SJSA1 (cell line): Measurements from ENCODE around the gene SERPINF2. TPM values are rescaled to one million over a fixed set of nuclear protein-coding genes. Genes with fewer than 3 reads are reported as not detected.
"Not testable (repeated sequence)": the region's sequence is repeated elsewhere in the genome, so short reads cannot be mapped to it uniquely, and the experiment has no call there.

Experiments
- DNase-seq, 2 experiments: peaks; one replicate each; pipeline ENCODE4 v3.0.0-alpha.2; 2015 to 2020; ENCODE audit warnings: low spot score in 2 of 2, low read depth in 1 of 2
- H3K27ac ChIP-seq: fragments of 250-450 bp; sonication (Bioruptor Pico); 2 replicates; pipeline ENCODE4 v1.5.1; 2020; ENCODE audit warnings: mild to moderate bottlenecking, moderate library complexity
- H3K27me3 ChIP-seq: fragments of 250-450 bp; sonication (Bioruptor Pico); replicated peaks from 2 replicates; pipeline ENCODE4 v1.5.1; 2020; ENCODE audit warnings: mild to moderate bottlenecking, moderate library complexity
- H3K36me3 ChIP-seq: fragments of 250-450 bp; sonication (Bioruptor Pico); 2 replicates; pipeline ENCODE4 v1.5.1; 2020; ENCODE audit warnings: mild to moderate bottlenecking
- H3K4me1 ChIP-seq: fragments of 250-450 bp; sonication (Bioruptor Pico); replicated peaks from 2 replicates; pipeline ENCODE4 v1.6.1; 2021; ENCODE audit warnings: mild to moderate bottlenecking
- H3K4me3 ChIP-seq: fragments of 250-450 bp; sonication (Bioruptor Pico); 2 replicates; pipeline ENCODE4 v1.5.1; 2020; ENCODE audit warnings: mild to moderate bottlenecking
- H3K9me3 ChIP-seq: fragments of 250-450 bp; sonication (Bioruptor Pico); replicated peaks from 2 replicates; pipeline ENCODE4 v1.5.1; 2020; ENCODE audit warnings: mild to moderate bottlenecking
- total RNA-seq: library from RNA; depleted of rRNA; stranded (reverse); fragments of >200 nt; shearing (Covaris generic); gene quantifications from 2 replicates; pipeline ENCODE4 v1.2.3, GENCODE V29; 2014; rRNA removed

Gene SERPINF2
- total RNA-seq, result not detected in 2 replicates

DNA sequence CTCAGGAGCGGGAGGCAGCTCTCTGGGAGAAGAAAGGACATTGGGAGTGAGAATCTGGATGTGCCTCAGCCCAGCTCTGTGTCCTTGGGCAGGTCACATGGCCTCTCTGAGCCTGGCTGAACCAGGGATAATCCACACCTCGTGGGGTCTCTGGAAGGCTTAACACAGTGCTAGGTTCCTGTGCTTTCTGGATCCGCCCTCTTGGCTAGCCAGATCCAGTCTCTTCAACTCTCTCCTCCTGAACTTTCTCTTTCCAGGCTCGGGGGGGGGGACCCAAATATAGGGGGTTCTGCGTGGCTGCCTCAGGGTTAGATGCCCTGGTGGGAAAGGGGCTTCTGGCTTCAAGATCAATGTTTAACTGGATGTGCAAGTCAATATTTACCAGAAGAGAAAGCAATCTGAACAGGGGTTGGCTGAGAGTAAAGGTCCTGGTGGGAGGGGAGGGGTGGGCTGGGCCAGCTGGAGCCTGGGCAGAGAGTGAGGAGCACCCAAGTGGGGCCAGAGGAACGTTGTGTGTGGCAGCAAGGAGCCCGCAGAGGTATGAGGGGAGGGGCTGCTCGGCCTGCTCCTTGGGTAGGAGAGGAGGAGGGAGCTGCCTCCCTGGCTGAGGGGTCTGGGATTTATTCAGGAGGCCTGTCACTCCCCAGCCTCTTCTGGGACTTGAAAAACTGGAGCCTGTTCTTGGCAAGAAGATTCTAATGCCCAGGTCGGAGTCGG, at the start of gene SERPINF2:
Gene SERPINF2 (plus strand): TSS at position 501 of the 717 bp plus-strand sequence. CDS start 2,125 bp downstream, outside the sequence.
- no peaks in the 10 kb centered on the region for H3K4me1 ChIP-seq
- peak in 1 of 2 experiments; percentile 37 for DNase-seq
- no peaks in the 10 kb centered on the region for H3K36me3 ChIP-seq
- H3K27me3 ChIP-seq, result no peaks in the 10 kb centered on the region
- H3K27ac ChIP-seq, result no peak within 1 kb of the TSS
- H3K9me3 ChIP-seq, result no peaks in the 10 kb centered on the region
- H3K4me3 ChIP-seq, result no peak within 1 kb of the TSS

DNA sequence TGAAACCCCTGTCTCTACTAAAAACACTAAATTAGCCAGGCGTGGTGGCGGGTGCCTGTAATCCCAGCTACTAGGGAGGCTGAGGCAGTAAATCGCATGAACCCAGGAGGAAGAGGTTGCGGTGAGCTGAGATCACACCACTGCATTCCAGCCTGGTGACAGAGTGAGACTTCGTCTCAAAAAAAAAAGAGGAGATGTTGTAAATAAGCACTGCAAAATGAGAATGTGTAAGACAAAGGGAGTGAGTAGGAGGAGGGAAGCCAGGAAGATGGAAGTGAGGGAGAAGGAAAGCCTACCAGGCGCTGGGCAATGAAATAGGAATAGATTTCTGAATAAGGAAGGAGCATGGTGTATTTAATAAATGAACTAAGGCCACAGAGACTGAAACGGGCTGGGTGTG, 49.3 kb upstream of the SERPINF2 start:
- Histone ChIP-seq H3K4me1 (peaks cover 5% of the 10 kb centered on the region), H3K9me3 (no peaks in the 10 kb centered on the region), H3K27ac (no peak overlapping the region), H3K36me3 (no peaks in the 10 kb centered on the region), H3K27me3 (no peaks in the 10 kb centered on the region), H3K4me3 (no peak overlapping the region)
- peak in 1 of 2 experiments; percentile 34 for DNase-seq

DNA sequence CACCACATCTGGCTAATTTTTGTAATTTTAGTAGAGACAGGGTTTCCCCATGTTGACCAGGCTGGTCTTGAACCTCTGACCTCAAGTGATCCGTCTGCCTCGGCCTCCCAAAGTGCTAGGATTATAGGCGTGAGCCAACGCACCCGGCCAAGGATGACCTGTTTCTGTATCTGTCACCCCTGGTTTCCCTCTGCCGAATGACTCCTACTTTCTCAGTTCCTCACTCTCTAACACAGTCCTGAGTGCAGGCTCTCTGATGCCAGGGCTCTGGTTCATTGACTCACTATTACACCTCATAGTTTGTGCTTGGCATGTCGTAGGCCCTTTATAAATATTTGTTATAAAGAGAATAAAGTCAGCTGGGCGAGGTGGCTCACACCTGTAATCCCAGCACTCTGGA, 47.3 kb upstream of the SERPINF2 start:
- H3K4me1 ChIP-seq, result peaks cover 5% of the 10 kb centered on the region
- H3K36me3 ChIP-seq, result no peaks in the 10 kb centered on the region
- no peak for DNase-seq
- H3K9me3 ChIP-seq, result no peaks in the 10 kb centered on the region
- no peak overlapping the region for H3K4me3 ChIP-seq
- no peak overlapping the region for H3K27ac ChIP-seq
- no peaks in the 10 kb centered on the region for H3K27me3 ChIP-seq

DNA sequence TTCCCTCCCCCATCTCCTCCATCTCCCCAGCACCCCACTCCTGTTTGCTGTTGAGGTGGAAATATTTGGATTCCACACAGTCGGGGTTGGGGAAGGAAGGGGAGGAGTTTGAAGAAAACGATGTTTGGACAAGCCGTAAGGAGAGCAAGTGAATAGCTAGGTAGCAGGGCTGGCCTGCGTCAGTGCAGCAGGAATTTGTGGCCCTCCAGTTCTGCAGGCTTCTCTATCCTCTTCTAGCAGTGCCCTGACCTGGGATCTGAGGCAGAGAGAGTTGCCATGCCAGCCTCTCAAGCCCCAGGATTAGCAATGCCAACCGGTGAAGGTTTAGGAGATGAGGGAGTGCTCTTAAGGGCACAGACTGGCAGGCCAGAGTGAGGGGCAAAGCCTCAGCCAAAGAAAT, 45.0 kb upstream of the SERPINF2 start:
- no peaks in the 10 kb centered on the region for H3K27me3 ChIP-seq
- peaks cover 11% of the 10 kb centered on the region for H3K4me1 ChIP-seq
- no peak for DNase-seq
- no peaks in the 10 kb centered on the region for H3K9me3 ChIP-seq
- H3K36me3 ChIP-seq, result no peaks in the 10 kb centered on the region
- H3K27ac ChIP-seq, result no peak overlapping the region
- no peak overlapping the region for H3K4me3 ChIP-seq

DNA sequence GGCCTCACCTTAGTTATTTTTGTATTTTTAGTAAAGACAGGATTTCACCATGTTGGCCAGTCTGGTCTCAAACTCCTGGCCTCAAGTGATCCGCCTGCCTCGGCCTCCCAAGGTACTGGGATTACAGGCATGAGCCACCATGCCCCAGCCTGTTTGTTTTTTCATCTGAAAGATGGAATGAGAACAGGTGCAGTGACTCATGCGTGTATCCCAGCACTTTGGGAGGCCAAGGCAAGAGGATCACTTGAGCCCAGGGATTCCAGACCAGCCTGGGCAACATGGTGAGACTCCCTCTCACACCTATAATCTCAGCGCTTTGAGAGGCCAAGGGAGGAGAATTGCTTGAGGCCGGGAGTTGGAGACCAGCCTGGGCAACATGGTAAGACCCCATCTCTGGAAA, 42.8 kb upstream of the SERPINF2 start:
- H3K36me3 ChIP-seq, H3K4me3 ChIP-seq, H3K27ac ChIP-seq, DNase-seq, H3K27me3 ChIP-seq, H3K9me3 ChIP-seq: not testable (repeated sequence)
- H3K4me1 ChIP-seq, result peaks cover 16% of the 10 kb centered on the region

DNA sequence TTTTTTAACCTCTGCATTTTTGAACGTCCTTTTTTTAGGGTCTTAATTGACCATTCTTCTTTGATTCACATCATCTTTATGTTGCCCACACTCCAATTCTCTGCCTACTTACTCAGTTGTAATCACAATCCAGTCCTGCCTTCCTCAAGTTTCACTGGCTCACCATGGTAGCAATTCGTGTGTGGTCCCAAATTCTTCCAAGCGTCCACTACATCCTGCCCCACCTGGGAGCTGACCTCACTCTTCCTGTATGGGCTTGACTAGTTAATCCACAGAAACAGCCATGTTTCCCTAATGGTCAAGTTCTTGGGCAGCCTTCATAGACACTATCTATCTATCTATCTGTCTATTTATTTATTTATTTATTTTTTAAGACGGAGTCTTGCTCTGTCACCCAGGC, 39.6 kb upstream of the SERPINF2 start:
- Histone ChIP-seq H3K36me3 (peaks cover 4% of the 10 kb centered on the region; the same call in 1 of the 2 replicates), H3K27ac (peak overlapping the region; percentile 49), H3K4me1 (peaks cover 16% of the 10 kb centered on the region), H3K27me3 (no peaks in the 10 kb centered on the region), H3K9me3 (no peaks in the 10 kb centered on the region), H3K4me3 (no peak overlapping the region)
- DNase-seq, result peak; percentile 78 to 90

DNA sequence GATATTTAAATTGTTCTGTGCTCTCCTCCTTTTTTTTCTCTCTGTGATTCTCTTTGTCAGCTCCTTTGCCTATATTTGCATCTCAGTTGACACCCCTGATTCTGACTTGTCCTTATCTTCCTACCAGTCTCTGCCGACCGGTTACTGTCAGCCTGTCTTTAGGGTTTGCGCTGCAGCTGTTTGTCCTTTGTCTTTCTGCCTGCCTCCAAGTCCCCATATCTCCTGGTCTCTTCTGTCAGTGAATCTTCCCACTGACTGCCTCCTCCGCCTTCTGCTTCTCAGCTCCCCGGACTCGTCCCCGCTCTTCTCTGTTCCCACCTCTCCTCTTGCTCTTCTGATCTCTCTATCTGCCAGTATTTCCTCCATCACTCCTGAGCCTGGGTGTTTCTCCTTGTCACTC, 37.7 kb upstream of the SERPINF2 start:
- DNase-seq, result no peak
- H3K4me1 ChIP-seq, result peaks cover 18% of the 10 kb centered on the region
- no peaks in the 10 kb centered on the region for H3K9me3 ChIP-seq
- no peak overlapping the region for H3K4me3 ChIP-seq
- peaks cover 10% of the 10 kb centered on the region for H3K36me3 ChIP-seq
- no peak overlapping the region for H3K27ac ChIP-seq
- no peaks in the 10 kb centered on the region for H3K27me3 ChIP-seq

DNA sequence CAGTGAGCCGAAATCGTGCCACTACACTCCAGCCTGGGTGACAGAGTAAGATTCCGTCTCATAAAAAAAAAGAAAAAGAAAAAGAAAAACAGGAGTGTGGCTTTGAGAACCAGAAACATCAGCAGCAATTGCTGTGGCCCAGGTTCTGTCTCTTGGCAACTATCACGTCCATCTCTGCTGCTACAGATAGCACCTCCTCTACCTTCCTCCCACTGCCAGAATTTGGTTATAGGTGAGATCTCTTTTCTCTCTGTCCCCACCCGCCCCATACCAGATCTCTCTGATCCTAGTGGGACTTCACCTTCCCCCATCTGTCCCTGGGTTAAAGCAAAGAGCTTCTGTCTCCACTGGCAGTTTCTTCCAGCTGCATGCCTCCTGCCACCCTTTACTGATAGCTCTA, 35.6 kb upstream of the SERPINF2 start:
- no peak for DNase-seq
- H3K4me3 ChIP-seq, result no peak overlapping the region
- H3K36me3 ChIP-seq, result peaks cover 30% of the 10 kb centered on the region
- no peaks in the 10 kb centered on the region for H3K9me3 ChIP-seq
- H3K27ac ChIP-seq, result no peak overlapping the region
- peaks cover 29% of the 10 kb centered on the region for H3K4me1 ChIP-seq
- no peaks in the 10 kb centered on the region for H3K27me3 ChIP-seq

DNA sequence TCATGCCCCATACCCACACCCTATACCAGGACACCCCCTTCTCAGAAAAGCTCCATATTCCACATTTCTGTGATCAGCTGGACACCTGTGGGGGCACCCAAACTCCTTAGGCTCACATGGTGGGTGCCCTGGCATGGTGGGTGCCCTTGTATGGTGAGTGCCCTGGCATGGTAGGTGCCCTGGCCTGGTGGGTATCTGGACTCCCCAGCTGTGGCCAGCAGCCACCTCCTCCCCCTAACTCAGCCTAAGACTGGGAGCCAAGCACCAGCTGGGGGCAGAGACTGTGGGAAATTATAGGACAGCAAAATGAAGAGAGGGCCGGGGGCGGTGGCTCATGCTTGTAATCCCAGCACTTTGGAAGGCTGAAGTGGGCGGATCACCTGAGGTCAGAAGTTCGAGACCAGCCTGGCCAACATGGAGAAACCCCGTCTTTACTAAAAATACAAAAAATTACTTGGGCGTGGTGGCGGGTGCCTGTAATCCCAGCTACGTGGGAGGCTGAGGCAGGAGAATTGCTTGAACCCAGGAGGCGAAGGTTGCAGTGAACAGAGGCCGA, 33.8 kb upstream of the SERPINF2 start:
- H3K27ac ChIP-seq, H3K4me3 ChIP-seq: not testable (repeated sequence)
- peaks cover 47% of the 10 kb centered on the region for H3K36me3 ChIP-seq

DNA sequence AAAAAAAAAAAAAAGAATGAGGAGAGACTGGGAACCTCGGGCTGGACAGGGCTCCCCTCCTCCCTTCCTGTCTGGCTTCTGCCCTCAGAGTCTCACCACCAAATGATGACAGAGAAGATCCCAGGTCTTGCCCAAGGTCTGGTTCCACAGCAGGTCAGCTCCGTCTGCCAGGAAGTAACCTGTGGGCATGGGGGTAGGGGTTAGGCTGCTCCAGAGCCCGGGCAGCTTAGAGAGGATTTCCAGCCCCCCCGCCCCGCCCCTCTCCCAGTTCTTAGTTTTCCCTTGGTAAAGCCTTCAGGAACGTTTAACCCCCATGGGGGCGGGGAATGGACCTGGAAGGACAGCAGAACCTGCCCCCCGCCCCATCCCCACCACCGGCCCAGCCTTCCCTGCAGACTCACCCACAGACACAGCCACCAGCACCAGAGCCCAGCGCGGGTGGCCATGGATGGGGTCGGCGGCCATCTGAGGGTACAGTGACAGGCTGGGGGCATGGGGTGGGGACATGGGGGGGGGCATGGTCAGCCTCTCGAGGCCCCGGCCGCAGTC, 33.2 kb upstream of the SERPINF2 start:
- H3K36me3 ChIP-seq, result peaks cover 53% of the 10 kb centered on the region
- no peak overlapping the region for H3K27ac ChIP-seq
- H3K9me3 ChIP-seq, result no peaks in the 10 kb centered on the region
- no peaks in the 10 kb centered on the region for H3K27me3 ChIP-seq
- DNase-seq, result no peak
- peaks cover 35% of the 10 kb centered on the region for H3K4me1 ChIP-seq
- H3K4me3 ChIP-seq, result peak overlapping the region; percentile 55

More for the DNA sequence above, 33.8 kb upstream of the SERPINF2 start:
- not testable (repeated sequence) for DNase-seq, H3K27me3 ChIP-seq, H3K9me3 ChIP-seq
- H3K4me1 ChIP-seq, result peaks cover 31% of the 10 kb centered on the region

DNA sequence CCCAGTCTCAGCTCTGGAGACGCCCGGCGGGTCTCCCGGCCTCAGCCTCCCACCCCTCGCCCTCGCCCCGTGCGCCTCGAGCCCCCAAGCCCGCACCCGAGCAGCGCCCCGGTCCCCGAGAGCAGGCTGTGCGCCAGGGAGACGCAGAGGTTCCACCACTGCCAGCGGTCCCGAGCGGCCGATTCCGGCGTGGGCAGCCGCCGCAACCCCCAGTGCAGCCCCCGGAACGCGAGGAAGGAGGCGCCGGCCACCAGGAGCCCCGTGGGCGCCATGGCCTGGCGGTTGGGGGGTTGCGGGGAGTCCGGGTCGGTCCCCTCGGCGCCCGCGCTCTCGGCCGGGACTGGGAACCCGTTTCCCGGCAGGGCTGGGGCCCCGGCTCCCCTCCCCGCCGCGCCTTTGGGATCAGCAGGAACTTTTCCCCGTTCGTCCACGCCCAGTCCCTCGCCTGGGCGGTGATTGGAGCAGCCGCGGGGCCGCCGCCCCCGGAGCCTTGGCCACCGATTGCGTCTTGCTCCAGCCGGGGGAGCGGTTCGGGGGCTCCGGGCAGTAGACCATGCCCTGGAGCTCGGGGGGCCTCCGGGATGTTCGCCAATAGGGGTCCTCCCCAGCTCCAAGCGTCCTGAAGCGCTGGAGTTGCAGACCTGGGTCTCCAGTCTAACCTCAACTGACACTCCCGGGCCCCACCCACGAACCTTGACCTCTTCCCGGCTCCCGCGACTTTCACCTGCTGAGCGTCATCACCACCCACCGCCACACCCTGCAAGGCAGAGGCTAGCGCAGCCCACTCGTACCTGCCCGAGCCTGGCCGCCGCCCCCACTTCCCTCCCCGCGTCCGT, 32.5 kb upstream of the SERPINF2 start, which contains the start of gene TLCD2:
Gene TLCD2 (minus strand): TSS at position 407 of the 836 bp plus-strand sequence. CDS start 135 bp downstream, at position 272.
- DNase-seq, result peak; percentile 58 to 69

DNA sequence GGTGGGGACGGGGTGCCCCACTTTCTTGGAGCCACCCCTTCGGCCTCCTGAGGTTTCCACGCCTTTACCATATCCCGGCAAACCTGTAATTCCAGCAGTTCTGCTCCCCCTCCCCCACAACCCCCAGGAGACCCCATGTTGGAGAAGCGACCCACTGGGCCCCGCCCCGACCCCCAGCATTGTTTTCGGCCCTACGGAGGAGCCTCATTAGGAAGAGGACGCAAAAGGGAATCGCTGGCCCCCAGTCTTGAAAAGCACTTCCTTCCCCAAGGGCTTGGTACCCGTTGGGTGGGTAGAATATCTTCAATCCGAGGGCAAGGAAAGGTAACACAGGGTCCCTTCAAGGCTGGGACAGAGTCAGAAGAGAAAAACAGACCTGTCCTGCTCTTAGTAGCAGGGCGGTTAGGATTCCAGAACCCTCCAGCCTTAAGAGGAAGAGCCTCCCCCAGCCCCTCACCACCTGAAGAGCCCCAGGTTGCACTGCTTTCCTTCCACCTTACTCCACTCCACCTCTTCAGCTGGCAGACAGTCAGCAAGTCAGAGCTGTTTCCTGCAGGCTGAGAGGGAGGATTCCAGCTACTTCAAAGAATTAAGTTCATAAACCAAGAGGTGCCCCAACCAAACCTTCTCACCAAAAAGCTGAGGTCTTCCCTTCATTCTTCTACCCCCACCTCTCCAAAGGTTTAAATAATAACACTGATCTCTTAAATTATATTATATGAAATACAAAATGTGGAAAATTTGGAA, 31.7 kb upstream of the SERPINF2 start:
- H3K4me3 ChIP-seq, result peak overlapping the region; percentile 55
- peaks cover 62% of the 10 kb centered on the region for H3K36me3 ChIP-seq
- H3K9me3 ChIP-seq, result no peaks in the 10 kb centered on the region
- H3K4me1 ChIP-seq, result peaks cover 35% of the 10 kb centered on the region
- H3K27ac ChIP-seq, result peak overlapping the region; percentile 52; the same call in 1 of the 2 replicates
- no peaks in the 10 kb centered on the region for H3K27me3 ChIP-seq
- no peak for DNase-seq

More for the DNA sequence above, 32.5 kb upstream of the SERPINF2 start, which contains the start of gene TLCD2:
- Histone ChIP-seq H3K27ac (peak within 1 kb of the TSS; percentile 52), H3K4me1 (peaks cover 35% of the 10 kb centered on the region), H3K36me3 (peaks cover 58% of the 10 kb centered on the region), H3K9me3 (no peaks in the 10 kb centered on the region), H3K4me3 (peak within 1 kb of the TSS; percentile 55), H3K27me3 (no peaks in the 10 kb centered on the region)

DNA sequence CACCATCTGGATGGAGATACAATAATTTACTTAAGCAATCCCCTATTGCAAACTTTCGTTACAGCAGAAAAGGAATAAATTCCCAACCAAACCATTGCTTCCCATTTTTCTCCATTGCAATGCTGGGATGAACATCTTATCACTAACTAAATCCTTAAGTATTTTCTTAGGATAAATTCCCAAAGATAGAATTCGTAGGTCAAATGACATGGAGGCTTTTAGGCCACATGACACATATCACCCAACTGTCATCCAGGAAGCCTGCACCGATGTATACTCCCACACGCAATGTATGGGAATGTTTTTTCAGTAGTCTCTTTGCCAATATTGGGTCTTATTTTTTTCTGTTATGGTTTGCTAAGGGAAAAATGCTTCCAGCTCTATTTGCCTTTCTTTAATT, 30.9 kb upstream of the SERPINF2 start:
- Histone ChIP-seq H3K27ac (no peak overlapping the region), H3K4me3 (no peak overlapping the region), H3K9me3 (no peaks in the 10 kb centered on the region), H3K36me3 (peaks cover 62% of the 10 kb centered on the region), H3K27me3 (no peaks in the 10 kb centered on the region), H3K4me1 (peaks cover 35% of the 10 kb centered on the region)
- no peak for DNase-seq
